H1 (cell line): ENCODE results near the gene TRMT2B. TPM values are rescaled to one million over a fixed set of nuclear protein-coding genes. Genes with fewer than 3 reads are reported as not detected.

ENCODE experiments used
- CTCF ChIA-PET: fragments of 300-600 bp; sonication (Branson Sonifier 250); formaldehyde crosslinking; loops from one replicate; lab custom pipeline; 2021; ENCODE audit not compliant: partially characterized antibody; lab: Charles Lee
- POLR2A ChIA-PET: fragments of 300-600 bp; sonication (Branson Sonifier 250); formaldehyde crosslinking; loops from one replicate; lab custom pipeline; 2021; ENCODE audit warnings: inconsistent platforms; ENCODE audit not compliant: partially characterized antibody; lab: Charles Lee
- DNase-seq, 2 experiments: peaks; one replicate each; pipeline versions ENCODE4 v3.0.0 to v3.0.0-alpha.2; 2010 to 2022; ENCODE audit warnings: low spot score in 2 of 2, low read depth in 1 of 2, mixed read lengths in 1 of 2
- FAIRE-seq: peaks from 2 replicates; lab custom pipeline; 2011; peaks lifted over from hg19 to GRCh38; lab: Jason Lieb, UNC
- H2AFZ ChIP-seq: 2 replicates; pipeline ENCODE4 v1.8.1; 2012; ENCODE audit warnings: low read length, inconsistent platforms
- H2AK5ac ChIP-seq: 2 replicates; pipeline ENCODE4 v1.6.1; 2013; ENCODE audit warnings: low read depth, low read length
- H2BK120ac ChIP-seq: replicated peaks from 2 replicates; pipeline ENCODE3; 2013; ENCODE audit warnings: low read depth, low read length, inconsistent platforms
- H2BK12ac ChIP-seq: 2 replicates; pipeline ENCODE4 v1.6.1; 2013; ENCODE audit warnings: low read depth, low read length
- H2BK15ac ChIP-seq: 2 replicates; pipeline ENCODE4 v1.6.1; 2013; ENCODE audit warnings: low read length
- H2BK20ac ChIP-seq: 2 replicates; pipeline ENCODE4 v1.6.1; 2013; ENCODE audit warnings: low read length
- H2BK5ac ChIP-seq: 2 replicates; pipeline ENCODE4 v1.6.1; 2013; ENCODE audit warnings: low read depth, low read length
- H3K14ac ChIP-seq: 2 replicates; pipeline ENCODE4 v1.6.1; 2013; ENCODE audit warnings: inconsistent platforms; ENCODE audit not compliant: insufficient read length
- H3K18ac ChIP-seq: 2 replicates; pipeline ENCODE4 v1.6.1; 2013; ENCODE audit warnings: low read length; ENCODE audit errors: extremely low read depth
- H3K23ac ChIP-seq: 2 replicates; pipeline ENCODE4 v1.6.1; 2013; ENCODE audit warnings: inconsistent platforms; ENCODE audit not compliant: insufficient read length
- H3K23me2 ChIP-seq: 2 replicates; pipeline ENCODE4 v1.6.1; 2013; ENCODE audit warnings: low read depth, low read length
- H3K27ac ChIP-seq: 2 replicates; pipeline ENCODE4 v1.6.1; 2011; ENCODE audit warnings: low read depth, low read length, inconsistent platforms
- H3K27me3 ChIP-seq, 4 experiments: replicated peaks in 1 of 4; 1 replicate in 1 of 4; 2 replicates in 3 of 4; pipeline versions ENCODE4 v1.6.1 to v1.8.1; 2011 to 2013; ENCODE audit warnings: low read length in 3 of 4, mild to moderate bottlenecking in 3 of 4, inconsistent platforms in 2 of 4, mixed read lengths in 2 of 4, moderate library complexity in 1 of 4; ENCODE audit not compliant: control insufficient read depth in 3 of 4, insufficient read depth in 3 of 4; ENCODE audit errors: extremely low read depth in 1 of 4
- H3K36me3 ChIP-seq, 4 experiments: 2 replicates each; pipeline versions ENCODE4 v1.6.1 to v1.8.1; 2011 to 2013; ENCODE audit warnings: mild to moderate bottlenecking in 4 of 4, low read length in 3 of 4, moderate library complexity in 2 of 4, control low read depth in 1 of 4, inconsistent platforms in 1 of 4; ENCODE audit not compliant: insufficient read depth in 4 of 4, control insufficient read depth in 2 of 4
- H3K4ac ChIP-seq: replicated peaks from 2 replicates; pipeline ENCODE3; 2013; ENCODE audit warnings: low read length, low read depth, mixed read lengths, inconsistent platforms; ENCODE audit not compliant: insufficient read length
- H3K4me1 ChIP-seq, 4 experiments: replicated peaks in 1 of 4; 1 replicate in 1 of 4; 2 replicates in 3 of 4; pipeline versions ENCODE4 v1.6.1 to v1.8.1; 2011 to 2013; ENCODE audit warnings: low read length in 3 of 4, inconsistent platforms in 2 of 4, mixed read lengths in 1 of 4; ENCODE audit not compliant: insufficient read depth in 4 of 4, control insufficient read depth in 3 of 4
- H3K4me2 ChIP-seq, 2 experiments: 2 replicates each; pipeline versions ENCODE4 v1.6.1 to v1.8.1; 2011 to 2013; ENCODE audit warnings: low read depth in 2 of 2, low read length in 2 of 2, control low read depth in 1 of 2, inconsistent platforms in 1 of 2, mild to moderate bottlenecking in 1 of 2; ENCODE audit not compliant: insufficient read depth in 1 of 2
- H3K4me3 ChIP-seq, 4 experiments: fragments of 200-600, 300-600 bp in 1 of 4; sonication (generic), shearing (Covaris generic), sonication (Bioruptor Twin) in 1 of 4; 2 replicates each; pipeline versions ENCODE4 v1.5.1 to v1.8.1; 2011 to 2016; ENCODE audit warnings: low read length in 4 of 4, low read depth in 3 of 4, control low read depth in 2 of 4, inconsistent platforms in 2 of 4, mild to moderate bottlenecking in 2 of 4, mixed read lengths in 1 of 4, moderate library complexity in 1 of 4; ENCODE audit not compliant: insufficient read depth in 2 of 4; ENCODE audit errors: extremely low read depth in 1 of 4
- H3K56ac ChIP-seq: replicated peaks from 2 replicates; pipeline ENCODE3; 2013; ENCODE audit warnings: low read depth, mild to moderate bottlenecking, mixed read lengths, low read length, inconsistent platforms; ENCODE audit not compliant: insufficient read length
- H3K79me1 ChIP-seq: 2 replicates; pipeline ENCODE4 v1.6.1; 2013; ENCODE audit warnings: low read depth, low read length, control low read depth
- H3K79me2 ChIP-seq, 2 experiments: 2 replicates each; pipeline versions ENCODE4 v1.6.1 to v1.8.1; 2012 to 2013; ENCODE audit warnings: low read length in 2 of 2, mild to moderate bottlenecking in 2 of 2, inconsistent platforms in 1 of 2; ENCODE audit not compliant: insufficient read depth in 2 of 2, control insufficient read depth in 1 of 2
- H3K9ac ChIP-seq, 4 experiments: replicated peaks in 1 of 4; 1 replicate in 1 of 4; 2 replicates in 3 of 4; pipeline versions ENCODE4 v1.6.1 to v1.8.1; 2011 to 2013; ENCODE audit warnings: low read depth in 3 of 4, low read length in 3 of 4, control low read depth in 2 of 4, mild to moderate bottlenecking in 2 of 4, moderate library complexity in 2 of 4, inconsistent platforms in 1 of 4; ENCODE audit errors: extremely low read depth in 1 of 4
- H3K9me3 ChIP-seq, 2 experiments: 2 replicates each; pipeline versions ENCODE4 v1.6.1 to v1.8.1; 2012 to 2013; ENCODE audit warnings: mild to moderate bottlenecking in 2 of 2, moderate library complexity in 2 of 2, control low read depth in 1 of 2, inconsistent platforms in 1 of 2, low read depth in 1 of 2, low read length in 1 of 2, mixed read lengths in 1 of 2; ENCODE audit not compliant: insufficient read depth in 2 of 2
- H4K20me1 ChIP-seq, 2 experiments: replicated peaks in 1 of 2; 2 replicates each; pipeline versions ENCODE3 to v1.8.1; 2011 to 2013; ENCODE audit warnings: inconsistent platforms in 2 of 2, low read length in 2 of 2, mild to moderate bottlenecking in 1 of 2; ENCODE audit not compliant: insufficient read depth in 2 of 2, control insufficient read depth in 1 of 2
- H4K5ac ChIP-seq: 2 replicates; pipeline ENCODE4 v1.6.1; 2013; ENCODE audit warnings: low read length, low read depth, mixed read lengths, inconsistent platforms; ENCODE audit not compliant: insufficient read length
- H4K8ac ChIP-seq: 2 replicates; pipeline ENCODE4 v1.8.0; 2013; ENCODE audit warnings: mild to moderate bottlenecking, moderate library complexity, low read length, inconsistent platforms; ENCODE audit not compliant: insufficient read depth; ENCODE audit errors: extremely low read depth
- H4K91ac ChIP-seq: replicated peaks from 2 replicates; pipeline ENCODE3; 2013; ENCODE audit warnings: low read length, mixed read lengths, inconsistent platforms; ENCODE audit not compliant: insufficient read length
- CREB1 ChIP-seq: IDR thresholded peaks from 2 replicates; pipeline ENCODE4 v1.6.1; 2012; ENCODE audit warnings: inconsistent platforms
- EP300 ChIP-seq, 2 experiments: IDR thresholded peaks; 1 replicate in 1 of 2; 2 replicates in 1 of 2; pipeline ENCODE4 v1.6.1; 2011 to 2012; ENCODE audit warnings: low read depth in 2 of 2, low read length in 2 of 2, mild to moderate bottlenecking in 2 of 2, borderline replicate concordance in 1 of 2, inconsistent platforms in 1 of 2, moderate library complexity in 1 of 2
- EZH2 ChIP-seq: fragments of 200-600 bp; sonication (generic); IDR thresholded peaks from 2 replicates; pipeline ENCODE4 v1.7.1; 2012; ENCODE audit warnings: low read depth, mild to moderate bottlenecking, moderate library complexity, low read length, inconsistent platforms; ENCODE audit not compliant: severe bottlenecking
- HDAC6 ChIP-seq: IDR thresholded peaks from one replicate; pipeline ENCODE4 v1.7.1; 2012; ENCODE audit warnings: low read depth, mild to moderate bottlenecking, inconsistent platforms, low read length, moderate library complexity
- MAFK ChIP-seq: IDR thresholded peaks from 2 replicates; pipeline ENCODE4 v1.6.1; 2012; ENCODE audit warnings: low read depth, mild to moderate bottlenecking, improper control_type of control experiment, low read length
- NANOG ChIP-seq: IDR thresholded peaks from 2 replicates; pipeline ENCODE4 v1.6.1; 2011; ENCODE audit warnings: low read length, low read depth, mild to moderate bottlenecking, inconsistent platforms; ENCODE audit not compliant: insufficient read depth, poor library complexity, severe bottlenecking
- POLR2AphosphoS5 ChIP-seq: IDR thresholded peaks from 2 replicates; pipeline ENCODE4 v1.6.1; 2011; ENCODE audit warnings: low read depth, low read length
- POU5F1 ChIP-seq: IDR thresholded peaks from 2 replicates; pipeline ENCODE4 v1.6.1; 2011; ENCODE audit warnings: low read depth, mild to moderate bottlenecking, low read length, moderate library complexity
- RNF2 ChIP-seq: fragments of 200-900, 300-1000 bp; sonication (generic); IDR thresholded peaks from 2 replicates; pipeline ENCODE4 v1.7.1; 2016; ENCODE audit warnings: borderline replicate concordance, low read depth, mild to moderate bottlenecking, antibody characterized with exemption, low read length; ENCODE audit not compliant: poor library complexity, severe bottlenecking; ENCODE audit errors: missing control alignments
- SP4 ChIP-seq: IDR thresholded peaks from 2 replicates; pipeline ENCODE4 v1.6.1; 2012; ENCODE audit warnings: low read length, inconsistent platforms
- TAF1 ChIP-seq: IDR thresholded peaks from 2 replicates; pipeline ENCODE4 v1.6.1; 2011; ENCODE audit warnings: mild to moderate bottlenecking, low read depth, low read length
- TBP ChIP-seq: IDR thresholded peaks from 2 replicates; pipeline ENCODE4 v1.6.1; 2011; ENCODE audit warnings: low read depth, low read length, improper control_type of control experiment
- WGBS, 2 experiments: shearing (Covaris generic) in 1 of 2; methylation state at CpG; one replicate each; pipeline versions ENCODE4 v1.1.6 to v1.1.7; 2013 to 2015; ENCODE audit warnings: low lambda C conversion rate in 2 of 2, mixed read lengths in 2 of 2, inconsistent platforms in 1 of 2, low coverage in 1 of 2, missing lambda C conversion rate in 1 of 2; ENCODE audit not compliant: insufficient replicate concordance in 2 of 2, insufficient coverage in 1 of 2, insufficient read length in 1 of 2; ENCODE audit errors: extremely low coverage in 1 of 2, missing lambda C conversion rate in 1 of 2; 5-methylcytosine and 5-hydroxymethylcytosine counted together
- polyA plus RNA-seq, 7 experiments: library from polyadenylated mRNA; depleted of rRNA in 3 of 7; stranded (reverse) in 5 of 7; unstranded in 2 of 7; fragments of >200 nt in 5 of 7; fragments of 200-250 nt in 2 of 7; gene quantifications; 1 replicate in 5 of 7; 2 replicates in 1 of 7; 4 replicates in 1 of 7; pipeline versions ENCODE4 v1.2.1 to v1.2.3, GENCODE V29; 2011 to 2013; ENCODE audit warnings: missing spikeins in 2 of 7, mixed read lengths in 2 of 7
- total RNA-seq: library from RNA; stranded (reverse); fragmentation: NEBNext Ultra II Directional; extraction: Animal tissue kit (Norgen Biotek cat#: 25700); gene quantifications from 2 replicates; pipeline ENCODE4 v1.2.1, GENCODE V29; 2021
- TF ChIP-seq, protein P1 (sequence below): IDR thresholded peaks from 2 replicates; pipeline ENCODE4 v1.6.1; 2012; ENCODE audit warnings: low read length, inconsistent platforms

Gene TRMT2B
- total and polyA plus RNA-seq, 2 of the 8 experiments (the other 6 are each of a cell fraction or from before 2014, with no cell fraction given), result 12.1 to 12.4 TPM

DNA sequence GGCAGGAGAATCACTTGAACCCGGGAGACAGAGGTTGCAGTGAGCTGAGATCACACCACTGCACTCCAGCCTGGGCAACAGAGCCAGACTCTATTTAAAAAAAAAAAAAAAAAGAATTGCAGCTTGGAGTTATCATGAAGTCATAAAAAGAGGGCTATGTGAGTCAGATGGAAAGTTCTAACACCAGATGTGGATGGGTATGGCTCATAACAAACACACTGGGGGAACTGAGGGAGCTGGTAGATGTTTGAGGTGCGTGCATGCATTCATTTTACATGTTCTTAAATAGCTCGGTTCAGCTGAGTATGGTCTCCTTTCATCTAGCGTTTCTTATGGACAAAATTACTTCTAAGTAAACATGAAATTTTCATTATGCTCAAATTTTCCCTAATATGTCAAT is 11.7 kb downstream of the TRMT2B start:
- Histone ChIP-seq H3K23ac (no peak overlapping the region), H4K5ac (no peak overlapping the region), H3K14ac (no peak overlapping the region), H3K4ac (no peak overlapping the region), H3K4me1 (no peaks in the 10 kb centered on the region), H3K79me2 (no peaks in the 10 kb centered on the region), H3K18ac (no peak overlapping the region), H3K4me2 (no peak overlapping the region), H4K8ac (no peak overlapping the region), H2BK20ac (no peak overlapping the region), H2BK12ac (no peak overlapping the region), H2AK5ac (no peak overlapping the region), H4K20me1 (no peaks in the 10 kb centered on the region), H2BK15ac (no peak overlapping the region), H3K9me3 (no peaks in the 10 kb centered on the region), H4K91ac (no peak overlapping the region), H3K36me3 (peaks cover 0 to 11% (median 5%) of the 10 kb centered on the region in 4 experiments; a peak in 3 of 8 replicates), H2BK5ac (no peak overlapping the region), H2AFZ (no peak overlapping the region), H3K56ac (no peak overlapping the region), H3K27ac (no peak overlapping the region), H3K23me2 (no peaks in the 10 kb centered on the region), H3K4me3 (no peak overlapping the region), H3K9ac (no peak overlapping the region), H3K79me1 (no peaks in the 10 kb centered on the region), H2BK120ac (no peak overlapping the region), H3K27me3 (no peaks in the 10 kb centered on the region)
- FAIRE-seq, result no peak
- DNase-seq, result no peak
- WGBS, 2 experiments, result 95% methylated on average over 3 of the region's 4 CpGs; no CpG with 5 or more reads in 1 of the 2 experiments
- CTCF ChIA-PET, result no interaction called here
- POLR2A ChIA-PET, result no interaction called here
- TF ChIP-seq TAF1 (no peak), TBP (no peak), NANOG (no peak), MAFK (no peak), POU5F1 (no peak), RNF2 (no peak), CREB1 (no peak), SP4 (no peak), POLR2AphosphoS5 (no peak), EP300 (IDR thresholded peaks at IDR 0.05; ENCODE audit: borderline replicate concordance in 1 of 2, low read depth in 2 of 2, low read length in 2 of 2) (no peak), EZH2 (no peak), HDAC6 (no peak)
- TF ChIP-seq, protein P1, sequence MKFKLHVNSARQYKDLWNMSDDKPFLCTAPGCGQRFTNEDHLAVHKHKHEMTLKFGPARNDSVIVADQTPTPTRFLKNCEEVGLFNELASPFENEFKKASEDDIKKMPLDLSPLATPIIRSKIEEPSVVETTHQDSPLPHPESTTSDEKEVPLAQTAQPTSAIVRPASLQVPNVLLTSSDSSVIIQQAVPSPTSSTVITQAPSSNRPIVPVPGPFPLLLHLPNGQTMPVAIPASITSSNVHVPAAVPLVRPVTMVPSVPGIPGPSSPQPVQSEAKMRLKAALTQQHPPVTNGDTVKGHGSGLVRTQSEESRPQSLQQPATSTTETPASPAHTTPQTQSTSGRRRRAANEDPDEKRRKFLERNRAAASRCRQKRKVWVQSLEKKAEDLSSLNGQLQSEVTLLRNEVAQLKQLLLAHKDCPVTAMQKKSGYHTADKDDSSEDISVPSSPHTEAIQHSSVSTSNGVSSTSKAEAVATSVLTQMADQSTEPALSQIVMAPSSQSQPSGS, result no peak
